Upper lobe of right lung (tissue), 1 donor: ENCODE data around the gene EML5. TPM values are rescaled to one million over a fixed set of nuclear protein-coding genes. Genes with fewer than 3 reads are reported as not detected.
A peak's percentile ranks its signal among the peaks of the same experiment; 100 is the strongest.

Experiments
- ATAC-seq: fragments of 200-7000 bp; cut with Tn5 transposase; one replicate; pipeline ENCODE4 v1.9.1; 2020; ENCODE audit warnings: mild to moderate bottlenecking, moderate library complexity
- DNase-seq: peaks from one replicate; pipeline ENCODE4 v3.0.0-alpha.2; 2020
- H3K27ac ChIP-seq: fragments of 200-600 bp; one replicate; pipeline ENCODE4 v1.8.0; 2022
- H3K27me3 ChIP-seq: fragments of 200-600 bp; one replicate; pipeline ENCODE4 v1.8.0; 2022; ENCODE audit warnings: mild to moderate bottlenecking
- H3K36me3 ChIP-seq: fragments of 200-600 bp; one replicate; pipeline ENCODE4 v1.8.0; 2022
- H3K4me1 ChIP-seq: fragments of 200-600 bp; one replicate; pipeline ENCODE4 v1.8.0; 2022
- H3K4me3 ChIP-seq: fragments of 200-600 bp; one replicate; pipeline ENCODE4 v1.8.0; 2022; ENCODE audit warnings: mild to moderate bottlenecking
- H3K9me3 ChIP-seq: fragments of 200-600 bp; one replicate; pipeline ENCODE4 v1.8.0; 2022
- CTCF ChIP-seq: fragments of 200-600 bp; IDR thresholded peaks from one replicate; pipeline ENCODE4 v1.8.0; 2022; ENCODE audit warnings: antibody characterized with exemption
- intact Hi-C: fragments of 100-400 bp; cut with DNase I; formaldehyde crosslinking; loops from one replicate; pipeline ENCODE4 v1.11.0; 2022
- total RNA-seq: library from RNA; stranded (reverse); fragmentation: NEBNext Ultra II Directional; extraction: Animal tissue kit (Norgen Biotek cat#: 25700); gene quantifications from one replicate; pipeline ENCODE4 v1.2.1, GENCODE V29; 2021
- donor health status: DM: no; HTN: yes; CAD: no; lungs with severe emphysema.

The EML5 gene
- total RNA-seq, 1 donor from 2014 or later: 2.3 TPM

- ATAC-seq: no peak
- no peaks in the 10 kb centered on the region for H3K36me3 ChIP-seq
- H3K27ac ChIP-seq: no peak overlapping the region
- H3K27me3 ChIP-seq: peaks cover 3% of the 10 kb centered on the region
- H3K4me1 ChIP-seq: no peaks in the 10 kb centered on the region
- no peak overlapping the region for H3K4me3 ChIP-seq
- H3K9me3 ChIP-seq: no peaks in the 10 kb centered on the region
- TF ChIP-seq CTCF: no peak
- intact Hi-C loops: no loop called here
- DNase-seq: no peak
Measured at GRCh38 chr14:88804035-88804434, 11.3 kb upstream of the EML5 start.

GRCh38 chr14:88802596-88802995, 9.8 kb upstream of the EML5 start:
- no peak for TF ChIP-seq CTCF
- no peak overlapping the region for H3K27ac ChIP-seq
- no peaks in the 10 kb centered on the region for H3K9me3 ChIP-seq
- ATAC-seq: no peak
- no peak for DNase-seq
- H3K36me3 ChIP-seq: no peaks in the 10 kb centered on the region
- intact Hi-C loops: no loop called here
- no peak overlapping the region for H3K4me3 ChIP-seq
- H3K4me1 ChIP-seq: no peaks in the 10 kb centered on the region
- H3K27me3 ChIP-seq: peaks cover 3% of the 10 kb centered on the region

GRCh38 chr14:88799522-88799921, 6.8 kb upstream of the EML5 start:
- H3K27me3 ChIP-seq: peaks cover 3% of the 10 kb centered on the region
- TF ChIP-seq CTCF: no peak
- no peaks in the 10 kb centered on the region for H3K36me3 ChIP-seq
- no peak overlapping the region for H3K27ac ChIP-seq
- no peak for ATAC-seq
- no peaks in the 10 kb centered on the region for H3K4me1 ChIP-seq
- intact Hi-C loops: no loop called here
- H3K9me3 ChIP-seq: no peaks in the 10 kb centered on the region
- DNase-seq: no peak
- H3K4me3 ChIP-seq: no peak overlapping the region

DNA sequence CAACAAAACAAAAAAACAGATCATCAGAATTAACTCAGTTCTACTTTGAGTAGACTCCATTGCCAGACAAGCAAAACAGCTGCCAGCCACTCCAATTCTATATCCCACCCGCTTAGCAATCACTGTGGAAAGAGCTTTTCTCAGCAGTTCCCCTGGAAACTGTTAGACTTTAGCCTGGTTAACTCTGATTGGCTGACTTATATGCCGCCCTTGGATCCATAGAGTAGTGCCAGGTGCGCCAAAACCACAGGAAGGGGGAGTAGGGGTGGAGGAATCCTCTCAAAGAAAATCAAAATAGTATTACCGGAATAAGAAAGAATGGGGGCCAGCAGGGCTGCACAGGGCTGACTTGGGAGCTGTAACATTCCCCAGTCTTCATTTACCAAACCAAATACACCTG, 5.4 kb upstream of the EML5 start:
- no peaks in the 10 kb centered on the region for H3K9me3 ChIP-seq
- no peaks in the 10 kb centered on the region for H3K4me1 ChIP-seq
- H3K4me3 ChIP-seq: no peak overlapping the region
- DNase-seq (no peak), ATAC-seq (no peak)
- no peak overlapping the region for H3K27ac ChIP-seq
- no peaks in the 10 kb centered on the region for H3K36me3 ChIP-seq
- H3K27me3 ChIP-seq: no peaks in the 10 kb centered on the region
- TF ChIP-seq CTCF: no peak
- intact Hi-C loops: no loop called here

- no peaks in the 10 kb centered on the region for H3K9me3 ChIP-seq
- peaks cover 9% of the 10 kb centered on the region for H3K4me1 ChIP-seq
- TF ChIP-seq CTCF: no peak
- no peak overlapping the region for H3K27ac ChIP-seq
- intact Hi-C loops: no loop called here
- H3K27me3 ChIP-seq: peaks cover 7% of the 10 kb centered on the region
- peak overlapping the region; percentile 51 for H3K4me3 ChIP-seq
- ATAC-seq: no peak
- no peak for DNase-seq
- no peaks in the 10 kb centered on the region for H3K36me3 ChIP-seq
Measured at GRCh38 chr14:88793259-88793625, 489 bp upstream of the EML5 start.
